ENCODE data around the gene MLC1.

DNA sequence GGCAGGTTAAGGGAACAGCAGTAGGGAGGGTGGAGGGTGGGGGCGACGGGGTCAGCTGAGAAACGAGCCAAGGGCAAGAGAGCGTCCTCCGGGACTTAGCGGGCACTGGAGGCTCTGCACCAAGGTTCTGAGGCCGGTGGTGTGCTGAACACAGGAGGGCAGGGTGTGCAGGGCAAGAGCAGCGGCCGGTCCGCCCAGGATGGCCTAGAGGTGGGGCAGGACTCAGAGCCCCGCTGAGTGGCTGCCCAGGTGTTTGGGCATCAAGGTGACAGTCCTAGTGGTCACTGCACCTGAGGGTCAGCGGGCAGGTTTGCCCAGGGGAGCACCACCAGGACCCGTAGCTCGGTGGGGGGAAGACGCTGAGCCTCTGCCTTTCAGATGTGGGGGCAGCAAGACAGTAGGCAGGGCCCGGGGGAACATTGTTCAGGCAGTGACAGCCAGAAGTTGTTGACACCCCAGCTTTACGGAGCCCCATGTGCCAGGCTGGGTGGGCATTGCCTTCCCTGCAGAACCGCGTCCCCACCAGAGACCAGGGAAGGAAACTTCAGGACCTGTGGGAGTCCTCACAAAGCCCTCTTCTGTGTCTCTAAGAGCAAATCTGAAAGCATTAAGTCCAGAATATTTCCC lies 22.6 kb downstream of the MLC1 start:
- TF ChIP-seq SIN3A (IDR thresholded peaks at IDR 0.05; ENCODE audit: borderline replicate concordance, insufficient read depth, low read depth, low read length): no peak
- TF ChIP-seq, protein P1, sequence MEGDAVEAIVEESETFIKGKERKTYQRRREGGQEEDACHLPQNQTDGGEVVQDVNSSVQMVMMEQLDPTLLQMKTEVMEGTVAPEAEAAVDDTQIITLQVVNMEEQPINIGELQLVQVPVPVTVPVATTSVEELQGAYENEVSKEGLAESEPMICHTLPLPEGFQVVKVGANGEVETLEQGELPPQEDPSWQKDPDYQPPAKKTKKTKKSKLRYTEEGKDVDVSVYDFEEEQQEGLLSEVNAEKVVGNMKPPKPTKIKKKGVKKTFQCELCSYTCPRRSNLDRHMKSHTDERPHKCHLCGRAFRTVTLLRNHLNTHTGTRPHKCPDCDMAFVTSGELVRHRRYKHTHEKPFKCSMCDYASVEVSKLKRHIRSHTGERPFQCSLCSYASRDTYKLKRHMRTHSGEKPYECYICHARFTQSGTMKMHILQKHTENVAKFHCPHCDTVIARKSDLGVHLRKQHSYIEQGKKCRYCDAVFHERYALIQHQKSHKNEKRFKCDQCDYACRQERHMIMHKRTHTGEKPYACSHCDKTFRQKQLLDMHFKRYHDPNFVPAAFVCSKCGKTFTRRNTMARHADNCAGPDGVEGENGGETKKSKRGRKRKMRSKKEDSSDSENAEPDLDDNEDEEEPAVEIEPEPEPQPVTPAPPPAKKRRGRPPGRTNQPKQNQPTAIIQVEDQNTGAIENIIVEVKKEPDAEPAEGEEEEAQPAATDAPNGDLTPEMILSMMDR (IDR thresholded peaks at IDR 0.05): no peak
- TF ChIP-seq POLR2AphosphoS5 (IDR thresholded peaks at IDR 0.05; ENCODE audit: low read depth, low read length): no peak
- TF ChIP-seq REST (IDR thresholded peaks at IDR 0.05; ENCODE audit: insufficient read depth in 1 of 2, low read depth in 2 of 2, low read length in 1 of 2): no peak
- no peak for TF ChIP-seq TCF7L2 (IDR thresholded peaks at IDR 0.05; ENCODE audit: low read depth, low read length)
